ENCODE data around the gene IL17B.
A peak's percentile ranks its signal among the peaks of the same experiment; 100 is the strongest.

The IL17B gene

GRCh38 chr5:149410071-149410470 lies 31.0 kb upstream of the IL17B start:
- no peak for DNase-seq (ENCODE audit: low read depth)
- no peak overlapping the region for H3K4me3 ChIP-seq (ENCODE audit: low read depth, low read length)
- TF ChIP-seq CTCF (IDR thresholded peaks at IDR 0.05; ENCODE audit: low read depth, low read length, missing control alignments) = no peak
- in situ Hi-C loops (cut with HindIII; ENCODE audit: low sequenced_read_pairs) = no loop called here

DNA sequence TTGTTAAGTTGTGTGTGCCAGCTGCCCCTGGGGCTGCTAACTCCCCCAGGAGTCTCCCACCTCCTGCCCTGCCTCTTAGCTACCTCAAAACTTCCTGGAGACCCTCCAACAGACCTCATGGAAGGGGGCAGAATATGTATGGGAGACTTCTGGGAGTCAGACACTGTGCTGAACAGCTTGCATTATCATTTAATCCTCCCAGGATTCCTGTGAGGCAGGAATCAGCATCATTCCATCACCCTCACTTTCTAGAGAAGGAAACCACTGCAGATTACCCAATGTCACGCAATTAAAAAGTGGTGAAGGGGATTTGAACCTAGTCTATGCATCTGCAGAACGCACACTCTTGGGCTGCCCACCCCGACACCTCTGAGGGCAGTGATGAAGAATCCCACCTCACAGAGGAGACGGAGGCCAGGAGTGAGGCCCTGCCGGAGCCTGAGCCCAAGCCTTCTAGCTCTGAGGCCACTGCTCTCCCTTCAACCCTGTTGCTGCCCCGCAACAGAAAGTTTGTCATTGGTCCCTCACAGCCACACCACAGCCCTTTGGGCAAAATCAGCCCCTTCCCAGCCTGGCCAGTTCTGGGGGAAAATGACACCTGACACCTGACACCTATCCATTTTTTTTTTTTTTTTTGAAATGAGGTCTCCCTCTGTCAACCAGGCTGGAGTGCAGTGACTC lies 30.3 kb upstream of the IL17B start:
- no peak for TF ChIP-seq CTCF (IDR thresholded peaks at IDR 0.05; ENCODE audit: low read depth, low read length, missing control alignments)
- DNase-seq (ENCODE audit: low read depth) = no peak
- H3K4me3 ChIP-seq (ENCODE audit: low read depth, low read length) = no peak overlapping the region
- in situ Hi-C loops (cut with HindIII; ENCODE audit: low sequenced_read_pairs) = no loop called here

DNA sequence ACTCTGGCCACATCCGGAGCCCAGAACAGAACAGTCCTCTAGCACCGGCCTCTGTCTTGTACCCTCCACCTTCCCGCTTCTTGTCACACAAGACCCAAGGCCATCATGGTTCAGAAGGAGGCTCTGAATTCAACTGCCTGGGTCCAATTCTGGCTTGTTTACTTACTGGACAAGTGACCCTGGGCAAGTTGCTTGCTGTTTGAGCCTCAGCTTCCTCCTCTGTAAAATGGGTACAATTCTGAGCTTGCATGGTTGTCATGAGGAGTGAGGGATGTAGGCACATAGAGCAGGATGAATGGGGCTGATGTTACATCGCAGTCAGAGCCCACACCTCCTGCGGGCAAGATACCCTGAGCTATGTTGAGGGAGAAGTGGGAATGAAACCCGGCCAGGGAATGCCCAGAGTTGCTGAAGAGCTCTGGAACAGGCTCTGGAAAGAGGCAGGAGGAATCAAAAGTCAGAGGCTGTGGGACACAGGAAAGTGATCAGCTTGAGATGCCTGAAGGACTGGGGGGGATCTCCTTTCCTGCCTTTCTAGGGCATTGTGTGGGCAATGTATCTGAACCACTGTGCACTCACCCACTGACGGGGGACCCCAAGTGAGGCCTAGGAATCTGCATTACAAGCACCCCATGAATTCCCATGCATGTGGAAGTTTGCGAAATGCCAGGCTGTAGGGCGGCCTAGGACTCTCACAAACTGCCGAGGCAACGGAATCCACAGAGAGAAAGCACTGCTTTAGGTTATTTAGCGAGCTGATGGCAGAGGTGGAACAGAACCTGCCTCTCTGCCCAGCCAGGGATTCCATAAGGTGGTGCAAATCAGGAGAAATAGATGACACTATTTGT lies 29.4 kb upstream of the IL17B start:
- DNase-seq (ENCODE audit: low read depth) = no peak
- no peak for TF ChIP-seq CTCF (IDR thresholded peaks at IDR 0.05; ENCODE audit: low read depth, low read length, missing control alignments)
- in situ Hi-C loops (cut with HindIII; ENCODE audit: low sequenced_read_pairs) = no loop called here
- peak overlapping the region; percentile 40 for H3K4me3 ChIP-seq (ENCODE audit: low read depth, low read length)

DNA sequence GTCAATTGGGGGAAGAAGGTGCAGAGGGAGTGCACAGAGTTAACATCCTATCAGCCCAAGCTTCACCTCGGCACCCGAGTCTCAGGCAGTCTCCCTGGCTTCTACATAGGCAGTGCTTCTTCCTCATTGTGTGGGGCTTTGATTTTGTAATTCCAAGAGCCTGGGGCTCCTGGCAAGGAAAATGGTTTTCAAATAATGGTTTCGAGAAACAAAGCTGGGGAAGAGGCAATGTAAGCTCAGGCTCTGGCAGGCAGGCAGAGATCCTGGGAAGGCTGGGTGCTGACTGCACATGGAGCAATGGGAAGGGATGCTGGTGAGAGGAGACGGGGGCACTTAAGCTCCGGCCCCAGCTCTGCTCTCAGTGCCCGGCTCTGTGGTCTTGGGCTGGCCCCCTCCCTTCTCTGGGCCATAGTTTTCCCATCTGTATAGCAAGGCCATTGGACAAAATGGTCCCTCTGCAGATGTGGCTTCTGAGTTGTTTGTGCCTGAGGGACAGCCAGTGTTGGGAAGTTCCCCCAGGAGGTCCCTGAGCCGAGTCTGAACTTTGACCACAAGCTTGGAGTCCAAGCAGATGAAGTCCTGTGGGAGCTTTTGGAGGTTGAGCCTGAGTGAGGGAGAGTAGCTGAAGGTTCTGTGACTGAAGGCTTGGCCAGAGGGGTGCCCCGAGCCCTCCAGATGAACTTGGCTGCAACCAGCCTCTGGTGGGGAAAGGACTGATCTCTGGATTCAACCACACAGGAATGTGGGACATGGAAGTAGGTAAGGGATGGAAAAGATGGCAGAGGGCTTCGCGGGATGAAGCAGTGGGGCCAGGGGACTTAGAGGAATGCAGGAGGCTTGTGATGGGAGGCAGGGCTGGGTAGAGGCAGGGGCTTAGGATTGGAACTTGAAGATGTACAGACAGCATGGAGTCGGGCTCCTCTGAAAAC lies 28.5 kb upstream of the IL17B start:
- H3K4me3 ChIP-seq (ENCODE audit: low read depth, low read length) = peak overlapping the region; percentile 40
- in situ Hi-C loops (cut with HindIII; ENCODE audit: low sequenced_read_pairs) = no loop called here

GRCh38 chr5:149406979-149407306 lies 27.9 kb upstream of the IL17B start:
- TF ChIP-seq CTCF (IDR thresholded peaks at IDR 0.05; ENCODE audit: low read depth, low read length, missing control alignments) = no peak
- in situ Hi-C loops (cut with HindIII; ENCODE audit: low sequenced_read_pairs) = no loop called here
- DNase-seq (ENCODE audit: low read depth) = no peak
- peak overlapping the region; percentile 40 for H3K4me3 ChIP-seq (ENCODE audit: low read depth, low read length)

More for the DNA sequence above, 28.5 kb upstream of the IL17B start:
- DNase-seq (ENCODE audit: low read depth) = no peak
- TF ChIP-seq CTCF (IDR thresholded peaks at IDR 0.05; ENCODE audit: low read depth, low read length, missing control alignments) = no peak
